Bronchial epithelial cell (primary cell): Measurements from ENCODE around the gene PRKG1. TPM values are rescaled to one million over a fixed set of nuclear protein-coding genes. Genes with fewer than 3 reads are reported as not detected.
"Not testable (repeated sequence)": the region's sequence is repeated elsewhere in the genome, so short reads cannot be mapped to it uniquely, and the experiment has no call there.

Experiments
- DNase-seq: peaks from one replicate; pipeline ENCODE4 v3.0.0-alpha.2; 2010; ENCODE audit warnings: low read depth
- FAIRE-seq: peaks from 2 replicates; lab custom pipeline; 2011; peaks lifted over from hg19 to GRCh38; lab: Jason Lieb, UNC
- H3K27me3 ChIP-seq: 2 replicates; pipeline ENCODE4 v1.5.1; 2011; ENCODE audit warnings: low read length; ENCODE audit not compliant: control insufficient read depth, insufficient read depth
- H3K36me3 ChIP-seq: 2 replicates; pipeline ENCODE4 v1.5.1; 2011; ENCODE audit warnings: low read length; ENCODE audit not compliant: control insufficient read depth, insufficient read depth
- H3K4me3 ChIP-seq: 2 replicates; pipeline ENCODE4 v1.5.1; 2011; ENCODE audit warnings: mild to moderate bottlenecking, low read depth, low read length, control low read depth
- CTCF ChIP-seq: IDR thresholded peaks from 2 replicates; pipeline ENCODE4 v1.5.1; 2011; ENCODE audit warnings: mild to moderate bottlenecking, moderate library complexity, low read length, control low read depth, inconsistent platforms; ENCODE audit not compliant: insufficient read depth, severe bottlenecking
- total RNA-seq: library from RNA; depleted of rRNA; stranded (reverse); fragments of >200 nt; gene quantifications from 2 replicates; pipeline ENCODE4 v1.2.1, GENCODE V29; 2014

The PRKG1 gene
- total RNA-seq, 1 donor from 2014 or later = 0.26 TPM

- H3K27me3 ChIP-seq = no peaks in the 10 kb centered on the region
- DNase-seq = no peak
- no peak overlapping the region for H3K4me3 ChIP-seq
- no peak for FAIRE-seq
- no peak for TF ChIP-seq CTCF
- no peaks in the 10 kb centered on the region for H3K36me3 ChIP-seq
These were observed 500.2 kb downstream of the PRKG1 start for GRCh38 chr10:51574248-51575048.

GRCh38 chr10:51581196-51581595 lies 506.9 kb downstream of the PRKG1 start:
- not testable (repeated sequence) for FAIRE-seq, DNase-seq, H3K27me3 ChIP-seq, H3K4me3 ChIP-seq, H3K36me3 ChIP-seq

GRCh38 chr10:51583976-51584375 lies 509.7 kb downstream of the PRKG1 start:
- DNase-seq (no peak), FAIRE-seq (no peak)
- no peak for TF ChIP-seq CTCF
- Histone ChIP-seq H3K36me3 (no peaks in the 10 kb centered on the region), H3K4me3 (no peak overlapping the region), H3K27me3 (no peaks in the 10 kb centered on the region)

- Histone ChIP-seq H3K4me3 (no peak overlapping the region), H3K36me3 (no peaks in the 10 kb centered on the region), H3K27me3 (no peaks in the 10 kb centered on the region)
- DNase-seq = no peak
- FAIRE-seq = no peak
- TF ChIP-seq CTCF = no peak
These were observed 511.5 kb downstream of the PRKG1 start for GRCh38 chr10:51585742-51586141.

DNA sequence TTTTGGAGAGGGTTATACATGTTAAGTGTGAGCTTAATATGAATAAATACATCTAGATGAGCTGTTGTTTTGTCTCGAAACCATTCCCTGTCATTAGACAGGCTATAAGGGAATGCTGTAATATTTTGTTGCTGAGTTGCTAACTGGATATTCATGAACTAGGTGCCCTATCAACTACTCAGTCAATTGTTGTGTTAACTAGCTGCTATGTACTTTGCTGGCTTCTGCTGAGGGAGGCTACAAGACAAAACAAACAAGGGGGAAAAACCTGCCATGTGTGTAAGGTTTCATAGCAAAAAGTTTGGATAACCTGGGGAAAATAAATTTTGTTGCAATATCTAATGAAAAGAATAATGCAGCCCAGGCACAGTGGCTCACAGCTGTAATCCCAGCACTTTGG lies 514.7 kb downstream of the PRKG1 start:
- no peak for FAIRE-seq

DNA sequence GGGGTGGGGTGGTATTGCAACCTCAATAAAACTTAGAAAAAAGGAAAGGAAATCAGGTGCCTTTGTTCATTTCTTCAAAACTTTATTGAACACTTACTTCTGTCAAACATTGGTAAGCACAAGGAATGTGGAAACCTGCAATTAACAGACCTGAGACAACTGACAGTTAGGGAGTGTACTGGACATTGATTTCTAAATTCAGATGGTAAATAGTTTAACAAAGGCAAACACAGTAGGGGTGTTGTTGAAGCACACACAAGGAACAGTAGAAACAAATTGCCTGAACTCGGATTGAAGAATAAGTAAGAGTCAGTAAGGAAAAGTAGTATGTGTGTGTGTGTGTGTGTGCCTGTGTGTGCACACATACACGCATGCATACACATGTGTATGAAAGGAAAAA lies 516.5 kb downstream of the PRKG1 start:
- FAIRE-seq (no peak), DNase-seq (no peak)
- no peaks in the 10 kb centered on the region for H3K27me3 ChIP-seq
- no peak for TF ChIP-seq CTCF
- H3K4me3 ChIP-seq = no peak overlapping the region
- no peaks in the 10 kb centered on the region for H3K36me3 ChIP-seq

More for the DNA sequence above, 514.7 kb downstream of the PRKG1 start:
- no peaks in the 10 kb centered on the region for H3K27me3 ChIP-seq
- H3K4me3 ChIP-seq = no peak overlapping the region
- H3K36me3 ChIP-seq = no peaks in the 10 kb centered on the region
- no peak for TF ChIP-seq CTCF
- no peak for DNase-seq
